ENCODE results near the gene CASQ2. TPM values are rescaled to one million over a fixed set of nuclear protein-coding genes. Genes with fewer than 3 reads are reported as not detected.

The CASQ2 gene
- total and polyA plus RNA-seq, 8 donors: 0.32 to 4.8 (median 0.65) TPM

- ATAC-seq: no peak
Measured at GRCh38 chr1:115669886-115670285, 98.6 kb downstream of the CASQ2 start.

GRCh38 chr1:115669002-115669673 lies 99.4 kb downstream of the CASQ2 start:
- Histone ChIP-seq H3K27me3 (no peaks in the 10 kb centered on the region), H3K4me1 (no peaks in the 10 kb centered on the region), H3K27ac (no peak overlapping the region), H3K36me3 (peaks cover 0 to 29% of the 10 kb centered on the region in 2 donors), H3K9me3 (no peaks in the 10 kb centered on the region), H3K4me3 (no peak overlapping the region)
- intact Hi-C loops (cut with DNase I): no loop called here
- no peak for DNase-seq
- TF ChIP-seq CTCF (IDR thresholded peaks at IDR 0.05): no peak
- no peak for ATAC-seq

More at GRCh38 chr1:115669886-115670285, 98.6 kb downstream of the CASQ2 start:
- Histone ChIP-seq H3K9me3 (no peaks in the 10 kb centered on the region), H3K4me1 (no peaks in the 10 kb centered on the region), H3K4me3 (no peak overlapping the region), H3K36me3 (peaks cover 0 to 25% of the 10 kb centered on the region in 2 donors), H3K27ac (no peak overlapping the region), H3K27me3 (no peaks in the 10 kb centered on the region)
- intact Hi-C loops (cut with DNase I): no loop called here
- no peak for TF ChIP-seq CTCF (IDR thresholded peaks at IDR 0.05)
- DNase-seq: no peak

- TF ChIP-seq CTCF (IDR thresholded peaks at IDR 0.05): no peak
- Histone ChIP-seq H3K4me3 (no peak overlapping the region), H3K27ac (no peak overlapping the region), H3K4me1 (no peaks in the 10 kb centered on the region), H3K36me3 (peaks cover 0 to 34% of the 10 kb centered on the region in 2 donors), H3K27me3 (no peaks in the 10 kb centered on the region), H3K9me3 (no peaks in the 10 kb centered on the region)
- no peak for DNase-seq
- intact Hi-C loops (cut with DNase I): no loop called here
- ATAC-seq: no peak
Measured at GRCh38 chr1:115668579-115668978, 99.9 kb downstream of the CASQ2 start.

DNA sequence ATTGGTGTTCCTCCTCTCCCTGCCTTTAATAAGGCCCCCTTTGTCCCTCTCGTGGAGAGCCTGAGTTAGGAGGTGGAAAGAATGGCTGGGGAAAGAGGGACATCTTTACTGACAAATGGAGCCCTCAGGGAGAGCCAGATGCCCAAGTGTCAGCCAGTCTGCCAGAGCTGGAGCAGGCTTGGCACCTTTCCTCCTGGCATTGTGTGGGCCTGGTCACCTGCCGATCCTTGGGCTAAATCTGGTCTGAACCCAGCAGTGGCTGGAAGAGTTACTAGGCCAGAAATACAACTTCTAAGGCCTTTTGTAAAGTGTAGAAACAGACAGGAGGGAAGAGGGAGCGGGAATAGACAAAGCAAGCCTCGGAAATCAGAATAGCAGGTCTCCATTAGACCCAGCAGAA lies 101.8 kb downstream of the CASQ2 start:
- no peak for TF ChIP-seq CTCF (IDR thresholded peaks at IDR 0.05)
- Histone ChIP-seq H3K27me3 (no peaks in the 10 kb centered on the region), H3K4me1 (no peaks in the 10 kb centered on the region), H3K36me3 (peaks cover 0 to 39% of the 10 kb centered on the region in 2 donors), H3K4me3 (no peak overlapping the region), H3K27ac (no peak overlapping the region), H3K9me3 (no peaks in the 10 kb centered on the region)
- no peak for ATAC-seq
- intact Hi-C loops (cut with DNase I): no loop called here
- DNase-seq: no peak

DNA sequence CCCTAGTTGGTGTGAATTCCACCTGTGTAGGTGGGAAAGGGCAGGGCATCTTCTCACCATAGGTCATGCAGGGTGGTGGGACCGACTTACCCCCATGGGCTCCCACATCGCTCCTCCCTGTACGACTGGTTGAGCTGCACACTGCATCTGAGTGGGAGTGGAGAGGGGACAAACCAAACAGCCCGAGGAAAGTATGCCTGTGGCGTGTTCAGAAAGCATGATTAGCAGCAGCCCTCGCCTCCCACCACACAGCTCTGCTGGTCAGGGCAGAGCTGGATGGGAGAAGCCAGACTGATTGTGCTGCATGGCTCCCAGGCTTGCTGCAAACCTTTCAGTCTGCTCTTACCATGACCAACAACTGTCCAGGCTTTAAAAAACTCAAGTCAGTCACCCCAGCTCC lies 102.3 kb downstream of the CASQ2 start:
- Histone ChIP-seq H3K4me1 (no peaks in the 10 kb centered on the region), H3K27me3 (no peaks in the 10 kb centered on the region), H3K36me3 (peaks cover 0 to 35% of the 10 kb centered on the region in 2 donors), H3K27ac (no peak overlapping the region), H3K4me3 (no peak overlapping the region), H3K9me3 (no peaks in the 10 kb centered on the region)
- no peak for TF ChIP-seq CTCF (IDR thresholded peaks at IDR 0.05)
- intact Hi-C loops (cut with DNase I): no loop called here
- ATAC-seq (no peak), DNase-seq (no peak)
